HL-60/S4 (cell line): Measurements from ENCODE around the gene DEXI.
"Not testable (repeated sequence)": the region's sequence is repeated elsewhere in the genome, so short reads cannot be mapped to it uniquely, and the experiment has no call there.

Experiments used
- in situ Hi-C: fragments of 300-500 bp; cut with MboI; formaldehyde crosslinking; loops from 2 replicates; pipeline ENCODE4 v1.14.3; 2022; ENCODE audit warnings: low sequenced_read_pairs

DEXI gene

GRCh38 chr16:10944249-10945064, 2.2 kb upstream of the DEXI start, which contains the start of gene CLEC16A:
TSS of gene CLEC16A (plus strand) at chr16:10944564. CDS start at chr16:10944718, 154 bp downstream.
- in situ Hi-C loops: no loop called here

GRCh38 chr16:10943064-10943353, 741 bp upstream of the DEXI start:
- in situ Hi-C loops: no loop called here

GRCh38 chr16:10941935-10942351, 325 bp downstream of the DEXI start:
- in situ Hi-C loops: not testable (repeated sequence)

GRCh38 chr16:10941127-10941933, 938 bp downstream of the DEXI start:
- in situ Hi-C loops: no loop called here

- in situ Hi-C loops: no loop called here
These were observed 1.7 kb downstream of the DEXI start for GRCh38 chr16:10940501-10941079.

- in situ Hi-C loops: loop anchor here (10.0 kb wide), 1 partner anchor 415 kb away; no protein-coding TSS in a partner anchor
These were observed 2.5 kb downstream of the DEXI start for GRCh38 chr16:10939649-10940234.

- in situ Hi-C loops: loop anchor here (10.0 kb wide), 1 partner anchor 414 kb away; no protein-coding TSS in a partner anchor
These were observed 3.2 kb downstream of the DEXI start for GRCh38 chr16:10938796-10939648.

- in situ Hi-C loops: loop anchor here (10.0 kb wide), 1 partner anchor 414 kb away; no protein-coding TSS in a partner anchor
These were observed 3.9 kb downstream of the DEXI start for GRCh38 chr16:10938321-10938720.

GRCh38 chr16:10937068-10937859, 5.0 kb downstream of the DEXI start:
- in situ Hi-C loops: loop anchor here (10.0 kb wide), 1 partner anchor 412 kb away; no protein-coding TSS in a partner anchor

GRCh38 chr16:10936272-10936984, 5.8 kb downstream of the DEXI start:
- in situ Hi-C loops: loop anchor here (10.0 kb wide), 1 partner anchor 412 kb away; no protein-coding TSS in a partner anchor

- in situ Hi-C loops: loop anchor here (10.0 kb wide), 1 partner anchor 411 kb away; no protein-coding TSS in a partner anchor
These were observed 6.9 kb downstream of the DEXI start for GRCh38 chr16:10935226-10935915.

- in situ Hi-C loops: loop anchor here (10.0 kb wide), 1 partner anchor 410 kb away; no protein-coding TSS in a partner anchor
These were observed 7.8 kb downstream of the DEXI start for GRCh38 chr16:10934325-10935107.

- in situ Hi-C loops: loop anchor here (10.0 kb wide), 1 partner anchor 409 kb away; no protein-coding TSS in a partner anchor
These were observed 8.4 kb downstream of the DEXI start for GRCh38 chr16:10933865-10934264.

GRCh38 chr16:10932959-10933710, 9.1 kb downstream of the DEXI start:
- in situ Hi-C loops: loop anchor here (10.0 kb wide), 1 partner anchor 408 kb away; no protein-coding TSS in a partner anchor

- in situ Hi-C loops: loop anchor here (10.0 kb wide), 1 partner anchor 407 kb away; no protein-coding TSS in a partner anchor
These were observed 10.2 kb downstream of the DEXI start for GRCh38 chr16:10931977-10932632.
